Measurements from ENCODE around the gene KATNAL2.
A peak's percentile ranks its signal among the peaks of the same experiment; 100 is the strongest.

The KATNAL2 gene

DNA sequence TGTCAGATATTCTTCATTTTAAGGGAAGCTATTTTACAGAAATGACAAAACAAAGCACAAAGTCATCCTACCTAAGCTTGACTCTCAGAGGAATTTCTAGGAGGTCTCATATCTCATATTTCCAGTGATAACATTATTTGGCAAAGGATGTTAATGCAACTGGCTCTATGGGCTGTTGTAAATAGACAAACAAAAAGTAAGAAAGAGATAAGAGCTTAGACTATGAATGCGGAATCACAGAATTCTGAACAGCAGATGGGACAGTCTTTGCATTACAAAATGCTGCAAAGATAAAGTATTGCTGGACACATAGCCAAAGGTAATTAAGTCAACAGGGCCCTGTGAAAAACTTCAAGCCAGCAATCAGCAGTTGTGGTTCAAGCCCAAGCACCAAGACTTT lies 24.0 kb upstream of the KATNAL2 start:
- FAIRE-seq (no peak), DNase-seq (ENCODE audit: insufficient read length, low spot score) (no peak)
- TF ChIP-seq POU2F2 (IDR thresholded peaks at IDR 0.05; ENCODE audit: low read depth, low read length) (no peak), POLR2A (IDR thresholded peaks at IDR 0.05; ENCODE audit: low read depth, low read length) (no peak), PAX5 (IDR thresholded peaks at IDR 0.05; ENCODE audit: insufficient read depth, low read length, severe bottlenecking) (no peak), SPI1 (IDR thresholded peaks at IDR 0.05; ENCODE audit: low read depth, low read length) (no peak), POLR2AphosphoS5 (IDR thresholded peaks at IDR 0.05; ENCODE audit: low read depth, low read length) (no peak), TAF1 (IDR thresholded peaks at IDR 0.05; ENCODE audit: low read depth, low read length) (no peak)

DNA sequence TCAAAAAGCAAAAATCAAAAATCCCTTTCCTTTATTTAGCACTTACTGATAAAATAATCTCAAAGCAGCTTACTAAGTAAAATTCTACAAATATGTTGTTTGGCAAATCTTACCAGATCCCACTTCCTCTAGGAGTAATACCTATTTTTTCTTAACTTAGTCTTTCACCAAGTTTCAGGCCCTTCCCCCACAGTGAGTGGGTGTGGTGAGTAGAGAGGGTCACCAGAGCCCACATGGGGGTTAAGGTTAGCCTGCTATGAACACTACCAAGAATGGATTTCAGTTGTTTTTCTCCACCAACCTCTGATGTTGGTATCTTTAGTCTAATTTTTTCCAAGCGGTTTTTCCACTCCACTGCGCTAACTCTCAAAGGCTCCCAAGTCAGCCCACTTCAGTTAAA lies 23.3 kb upstream of the KATNAL2 start:
- DNase-seq (ENCODE audit: insufficient read length, low spot score) (no peak), FAIRE-seq (no peak)
- no peak for TF ChIP-seq PAX5 (IDR thresholded peaks at IDR 0.05; ENCODE audit: insufficient read depth, low read length, severe bottlenecking)
- no peak for TF ChIP-seq POLR2A (IDR thresholded peaks at IDR 0.05; ENCODE audit: low read depth, low read length)
- no peak for TF ChIP-seq SPI1 (IDR thresholded peaks at IDR 0.05; ENCODE audit: low read depth, low read length)
- TF ChIP-seq POLR2AphosphoS5 (IDR thresholded peaks at IDR 0.05; ENCODE audit: low read depth, low read length), result no peak
- TF ChIP-seq TAF1 (IDR thresholded peaks at IDR 0.05; ENCODE audit: low read depth, low read length), result no peak
- no peak for TF ChIP-seq POU2F2 (IDR thresholded peaks at IDR 0.05; ENCODE audit: low read depth, low read length)

DNA sequence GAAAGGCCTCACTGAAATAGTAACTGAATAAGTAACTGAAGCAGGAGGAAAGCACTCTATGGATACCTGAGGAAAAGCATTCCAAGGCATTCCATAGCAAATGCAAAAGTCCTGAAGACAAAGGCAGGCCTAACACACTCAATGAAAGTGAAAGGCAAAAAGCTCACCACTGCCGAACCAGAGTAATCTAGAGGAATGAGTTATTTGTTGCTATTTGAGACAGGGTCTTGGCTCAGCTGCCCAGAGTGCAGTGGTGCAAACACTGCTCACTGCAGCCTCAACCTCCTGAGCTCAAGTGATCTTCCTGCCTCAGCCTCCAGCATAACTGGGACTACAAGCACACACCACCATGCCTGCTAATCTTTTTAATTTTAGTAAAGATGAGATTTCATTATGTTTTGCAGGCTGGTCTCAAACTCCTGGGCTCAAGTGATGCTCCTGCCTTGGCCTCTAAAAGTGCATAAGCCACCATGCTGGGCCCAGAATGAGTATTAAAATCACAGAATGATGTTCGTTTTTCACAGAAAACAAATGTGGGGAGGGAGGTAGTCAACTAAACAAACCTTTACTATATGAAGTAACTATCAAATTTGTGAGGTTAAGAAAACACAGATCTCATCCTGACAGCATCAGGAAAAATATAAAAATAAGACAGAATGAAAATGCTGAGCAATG lies 18.0 kb upstream of the KATNAL2 start:
- DNase-seq (ENCODE audit: insufficient read length, low spot score), result no peak
- TF ChIP-seq PAX5 (IDR thresholded peaks at IDR 0.05; ENCODE audit: insufficient read depth, low read length, severe bottlenecking) (no peak), POLR2AphosphoS5 (IDR thresholded peaks at IDR 0.05; ENCODE audit: low read depth, low read length) (no peak), POLR2A (IDR thresholded peaks at IDR 0.05; ENCODE audit: low read depth, low read length) (no peak), TAF1 (IDR thresholded peaks at IDR 0.05; ENCODE audit: low read depth, low read length) (no peak), SPI1 (IDR thresholded peaks at IDR 0.05; ENCODE audit: low read depth, low read length) (no peak), POU2F2 (IDR thresholded peaks at IDR 0.05; ENCODE audit: low read depth, low read length) (no peak)
- peak; percentile 71 for FAIRE-seq

GRCh38 chr18:46903406-46903805 lies 14.0 kb upstream of the KATNAL2 start:
- no peak for DNase-seq (ENCODE audit: insufficient read length, low spot score)
- TF ChIP-seq POLR2A (IDR thresholded peaks at IDR 0.05; ENCODE audit: low read depth, low read length) (no peak), POU2F2 (IDR thresholded peaks at IDR 0.05; ENCODE audit: low read depth, low read length) (no peak), SPI1 (IDR thresholded peaks at IDR 0.05; ENCODE audit: low read depth, low read length) (no peak), PAX5 (IDR thresholded peaks at IDR 0.05; ENCODE audit: insufficient read depth, low read length, severe bottlenecking) (no peak), POLR2AphosphoS5 (IDR thresholded peaks at IDR 0.05; ENCODE audit: low read depth, low read length) (no peak), TAF1 (IDR thresholded peaks at IDR 0.05; ENCODE audit: low read depth, low read length) (no peak)
- no peak for FAIRE-seq

DNA sequence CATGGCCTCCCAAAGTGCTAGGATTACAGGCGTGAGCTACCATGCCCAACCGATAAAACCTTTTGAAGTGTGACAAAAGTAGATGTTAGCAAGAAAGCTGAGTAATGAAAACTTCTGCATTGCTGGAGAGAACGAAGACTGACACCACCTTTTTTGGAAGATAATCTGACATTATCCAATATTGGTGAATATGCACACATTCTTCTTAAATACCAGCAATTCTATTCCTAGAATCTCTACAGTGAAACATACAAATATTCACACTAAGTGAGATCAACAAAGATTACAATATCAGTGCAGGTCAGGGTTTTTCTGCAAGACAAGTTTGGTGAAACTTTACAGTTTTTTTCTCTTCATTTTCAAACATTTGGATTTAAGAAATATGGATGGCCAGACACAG lies 7.9 kb upstream of the KATNAL2 start:
- DNase-seq (ENCODE audit: insufficient read length, low spot score), result no peak
- no peak for FAIRE-seq
- TF ChIP-seq SPI1 (IDR thresholded peaks at IDR 0.05; ENCODE audit: low read depth, low read length) (no peak), POLR2AphosphoS5 (IDR thresholded peaks at IDR 0.05; ENCODE audit: low read depth, low read length) (no peak), POU2F2 (IDR thresholded peaks at IDR 0.05; ENCODE audit: low read depth, low read length) (no peak), POLR2A (IDR thresholded peaks at IDR 0.05; ENCODE audit: low read depth, low read length) (no peak), TAF1 (IDR thresholded peaks at IDR 0.05; ENCODE audit: low read depth, low read length) (no peak), PAX5 (IDR thresholded peaks at IDR 0.05; ENCODE audit: insufficient read depth, low read length, severe bottlenecking) (no peak)

- FAIRE-seq, result no peak
- no peak for DNase-seq (ENCODE audit: insufficient read length, low spot score)
- TF ChIP-seq POLR2AphosphoS5 (IDR thresholded peaks at IDR 0.05; ENCODE audit: low read depth, low read length) (no peak), TAF1 (IDR thresholded peaks at IDR 0.05; ENCODE audit: low read depth, low read length) (no peak), SPI1 (IDR thresholded peaks at IDR 0.05; ENCODE audit: low read depth, low read length) (no peak), POLR2A (IDR thresholded peaks at IDR 0.05; ENCODE audit: low read depth, low read length) (no peak), PAX5 (IDR thresholded peaks at IDR 0.05; ENCODE audit: insufficient read depth, low read length, severe bottlenecking) (no peak), POU2F2 (IDR thresholded peaks at IDR 0.05; ENCODE audit: low read depth, low read length) (no peak)
Measured at GRCh38 chr18:46910856-46911255, 6.5 kb upstream of the KATNAL2 start.

- TF ChIP-seq TAF1 (IDR thresholded peaks at IDR 0.05; ENCODE audit: low read depth, low read length), result no peak
- TF ChIP-seq POU2F2 (IDR thresholded peaks at IDR 0.05; ENCODE audit: low read depth, low read length), result no peak
- no peak for DNase-seq (ENCODE audit: insufficient read length, low spot score)
- peak; percentile 55 for FAIRE-seq
Measured at GRCh38 chr18:46915800-46916550, 1.4 kb upstream of the KATNAL2 start.

GRCh38 chr18:46916551-46917107 lies 773 bp upstream of the KATNAL2 start:
- TF ChIP-seq SPI1 (IDR thresholded peaks at IDR 0.05; ENCODE audit: low read depth, low read length) (no peak), POLR2A (IDR thresholded peaks at IDR 0.05; ENCODE audit: low read depth, low read length) (no peak), PAX5 (IDR thresholded peaks at IDR 0.05; ENCODE audit: insufficient read depth, low read length, severe bottlenecking) (no peak), POLR2AphosphoS5 (IDR thresholded peaks at IDR 0.05; ENCODE audit: low read depth, low read length) (no peak), POU2F2 (IDR thresholded peaks at IDR 0.05; ENCODE audit: low read depth, low read length) (no peak), TAF1 (IDR thresholded peaks at IDR 0.05; ENCODE audit: low read depth, low read length) (no peak)
- DNase-seq (ENCODE audit: insufficient read length, low spot score), result peak; percentile 35
- FAIRE-seq, result no peak

GRCh38 chr18:46917803-46918600 lies 600 bp downstream of the KATNAL2 start:
- FAIRE-seq, result no peak
- DNase-seq (ENCODE audit: insufficient read length, low spot score), result peak; percentile 20
- TF ChIP-seq POU2F2 (IDR thresholded peaks at IDR 0.05; ENCODE audit: low read depth, low read length) (no peak), SPI1 (IDR thresholded peaks at IDR 0.05; ENCODE audit: low read depth, low read length) (no peak), POLR2A (IDR thresholded peaks at IDR 0.05; ENCODE audit: low read depth, low read length) (no peak), TAF1 (IDR thresholded peaks at IDR 0.05; ENCODE audit: low read depth, low read length) (no peak), POLR2AphosphoS5 (IDR thresholded peaks at IDR 0.05; ENCODE audit: low read depth, low read length) (no peak)
